Kidney epithelial cell (primary cell): ENCODE measurements around the gene HACL1. TPM values are rescaled to one million over a fixed set of nuclear protein-coding genes. Genes with fewer than 3 reads are reported as not detected.
"Not testable (repeated sequence)": the region's sequence is repeated elsewhere in the genome, so short reads cannot be mapped to it uniquely, and the experiment has no call there.

Experiments
- DNase-seq: peaks from one replicate; pipeline ENCODE4 v3.0.0-alpha.2; 2010; ENCODE audit warnings: low read depth
- H3K27me3 ChIP-seq: 2 replicates; pipeline ENCODE4 v1.6.0; 2011; ENCODE audit warnings: low read length; ENCODE audit not compliant: control insufficient read depth, insufficient read depth
- H3K36me3 ChIP-seq: 2 replicates; pipeline ENCODE4 v1.5.1; 2011; ENCODE audit warnings: low read length; ENCODE audit not compliant: control insufficient read depth, insufficient read depth
- H3K4me3 ChIP-seq: 2 replicates; pipeline ENCODE4 v1.5.1; 2011; ENCODE audit warnings: low read depth, mild to moderate bottlenecking, control low read depth, low read length
- total RNA-seq: library from RNA; depleted of rRNA; stranded (reverse); fragments of >200 nt; gene quantifications from 2 replicates; pipeline ENCODE4 v1.2.3, GENCODE V29; 2015
- TF ChIP-seq, protein P1 (sequence below): IDR thresholded peaks from 2 replicates; pipeline ENCODE4 v1.5.1; 2011; ENCODE audit warnings: mild to moderate bottlenecking, moderate library complexity, low read length, control low read depth, inconsistent platforms; ENCODE audit not compliant: insufficient read depth, poor library complexity, severe bottlenecking

HACL1 gene
- total RNA-seq, 1 donor from 2014 or later = 19.8 TPM

DNA sequence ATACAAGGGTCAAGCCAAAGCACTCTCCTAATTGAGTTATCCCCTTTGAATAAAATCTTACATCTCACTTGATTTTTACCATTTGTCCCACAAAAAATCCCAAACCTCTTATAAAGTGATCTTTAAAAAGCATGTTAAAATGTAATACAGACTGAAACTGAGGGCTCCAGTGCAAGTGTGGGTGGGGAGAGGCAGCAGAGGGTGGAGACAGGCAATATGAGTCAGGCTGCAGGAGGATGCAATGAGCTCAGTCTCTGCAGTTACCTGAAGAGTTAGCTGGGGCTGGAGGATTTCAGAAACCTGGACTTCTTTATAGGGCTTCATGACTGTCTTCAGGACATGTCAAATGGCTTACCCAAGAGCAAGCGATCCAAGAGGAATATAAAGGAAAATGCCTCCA lies 65.6 kb downstream of the HACL1 start:
- TF ChIP-seq, protein P1, sequence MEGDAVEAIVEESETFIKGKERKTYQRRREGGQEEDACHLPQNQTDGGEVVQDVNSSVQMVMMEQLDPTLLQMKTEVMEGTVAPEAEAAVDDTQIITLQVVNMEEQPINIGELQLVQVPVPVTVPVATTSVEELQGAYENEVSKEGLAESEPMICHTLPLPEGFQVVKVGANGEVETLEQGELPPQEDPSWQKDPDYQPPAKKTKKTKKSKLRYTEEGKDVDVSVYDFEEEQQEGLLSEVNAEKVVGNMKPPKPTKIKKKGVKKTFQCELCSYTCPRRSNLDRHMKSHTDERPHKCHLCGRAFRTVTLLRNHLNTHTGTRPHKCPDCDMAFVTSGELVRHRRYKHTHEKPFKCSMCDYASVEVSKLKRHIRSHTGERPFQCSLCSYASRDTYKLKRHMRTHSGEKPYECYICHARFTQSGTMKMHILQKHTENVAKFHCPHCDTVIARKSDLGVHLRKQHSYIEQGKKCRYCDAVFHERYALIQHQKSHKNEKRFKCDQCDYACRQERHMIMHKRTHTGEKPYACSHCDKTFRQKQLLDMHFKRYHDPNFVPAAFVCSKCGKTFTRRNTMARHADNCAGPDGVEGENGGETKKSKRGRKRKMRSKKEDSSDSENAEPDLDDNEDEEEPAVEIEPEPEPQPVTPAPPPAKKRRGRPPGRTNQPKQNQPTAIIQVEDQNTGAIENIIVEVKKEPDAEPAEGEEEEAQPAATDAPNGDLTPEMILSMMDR = no peak
- H3K27me3 ChIP-seq = no peaks in the 10 kb centered on the region
- H3K4me3 ChIP-seq = no peak overlapping the region
- H3K36me3 ChIP-seq = no peaks in the 10 kb centered on the region
- no peak for DNase-seq

DNA sequence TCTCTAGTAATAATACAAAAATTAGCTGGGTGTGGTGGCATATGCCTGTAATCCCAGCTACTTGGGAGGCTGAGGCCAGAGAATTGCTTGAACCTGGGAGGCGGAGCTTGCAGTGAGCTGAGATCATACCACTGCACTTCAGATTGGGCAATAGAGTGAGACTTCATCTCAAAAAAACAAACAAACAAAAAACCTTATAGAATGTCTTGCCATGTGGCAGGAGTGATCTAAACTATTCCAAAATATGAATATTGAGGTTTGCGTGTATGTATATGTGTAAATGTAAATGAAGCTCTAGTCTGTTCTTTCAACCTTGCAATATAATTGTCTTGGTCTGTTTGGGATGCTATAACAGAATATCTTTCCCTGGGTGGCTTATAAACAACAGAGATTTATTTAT lies 68.8 kb downstream of the HACL1 start:
- not testable (repeated sequence) for H3K27me3 ChIP-seq, H3K36me3 ChIP-seq, DNase-seq, H3K4me3 ChIP-seq

DNA sequence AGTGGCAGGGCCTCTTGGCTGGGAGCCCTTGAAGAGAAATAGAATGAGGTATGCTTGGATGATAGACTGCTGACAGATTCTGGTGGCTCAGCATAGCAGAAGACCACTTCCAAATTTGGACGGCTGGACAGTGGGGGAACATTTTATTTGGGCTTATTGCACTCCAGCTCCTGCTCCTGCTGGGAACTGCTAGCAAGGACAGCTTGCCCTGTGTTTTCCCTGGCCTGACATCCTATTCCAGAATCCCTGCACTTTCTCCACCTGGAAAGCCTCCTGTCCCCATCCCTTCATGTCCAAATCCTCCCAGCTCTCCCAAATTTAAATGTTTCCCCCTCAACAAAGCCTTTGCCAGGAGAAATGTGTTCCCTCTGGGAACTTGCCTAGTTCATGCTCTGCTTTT lies 70.0 kb downstream of the HACL1 start:
- Histone ChIP-seq H3K36me3 (no peaks in the 10 kb centered on the region), H3K27me3 (no peaks in the 10 kb centered on the region), H3K4me3 (no peak overlapping the region)
- no peak for DNase-seq
- TF ChIP-seq, protein P1 = no peak

DNA sequence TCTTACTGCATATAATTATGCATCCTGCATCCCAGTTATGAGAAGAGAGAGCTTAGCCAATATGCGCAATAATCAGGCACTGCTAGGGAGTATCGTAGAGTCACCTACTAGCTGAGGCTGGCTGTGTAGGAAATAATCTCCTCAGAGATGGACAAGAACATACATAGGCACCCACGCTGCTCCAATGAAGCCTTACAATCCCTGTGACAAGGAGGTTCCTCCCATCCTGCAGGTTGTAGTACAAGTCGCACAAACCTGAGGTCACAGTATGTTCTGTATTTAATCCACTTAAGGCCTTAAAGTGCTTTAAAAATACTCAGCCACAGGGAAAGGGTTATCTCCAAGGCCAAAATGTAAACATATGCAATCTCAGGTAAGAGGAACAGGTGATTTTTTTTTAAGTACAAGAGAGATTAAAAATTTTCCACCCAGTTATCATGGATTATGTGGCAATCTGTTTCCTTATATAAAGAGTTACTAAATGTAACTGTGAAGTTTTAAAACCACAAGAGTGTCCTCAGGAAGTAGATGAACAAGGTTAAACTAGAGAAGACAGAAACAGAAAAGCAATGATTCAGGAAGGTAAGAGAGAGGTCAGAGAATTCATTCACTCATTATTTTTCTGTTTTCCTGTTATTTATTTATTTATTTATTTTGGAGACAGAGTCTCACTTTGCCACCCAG lies 72.4 kb downstream of the HACL1 start:
- Histone ChIP-seq H3K27me3 (no peaks in the 10 kb centered on the region), H3K36me3 (no peaks in the 10 kb centered on the region), H3K4me3 (no peak overlapping the region)
- no peak for DNase-seq
- TF ChIP-seq, protein P1 = no peak

DNA sequence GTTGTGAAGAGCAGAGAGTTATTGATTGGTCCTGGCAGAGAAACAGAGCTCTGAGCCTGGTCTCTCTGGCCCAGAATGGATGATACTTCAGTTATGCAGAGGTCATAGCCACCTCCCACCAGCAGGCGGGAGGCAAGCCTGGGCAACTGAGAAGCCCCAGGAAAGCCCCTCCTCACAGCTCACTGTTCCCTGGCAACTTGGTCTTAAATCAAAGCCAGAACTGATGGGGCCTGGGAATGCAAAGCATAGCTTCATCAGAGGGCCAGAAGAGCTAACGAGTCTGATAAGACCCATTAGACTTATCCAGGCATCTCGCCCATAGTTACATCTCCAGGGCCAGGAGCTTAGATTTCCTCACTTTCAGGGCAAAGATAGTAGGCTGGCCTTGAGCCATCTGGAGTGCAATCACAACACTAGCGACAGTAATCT lies 74.3 kb downstream of the HACL1 start:
- no peaks in the 10 kb centered on the region for H3K27me3 ChIP-seq
- DNase-seq = no peak

DNA sequence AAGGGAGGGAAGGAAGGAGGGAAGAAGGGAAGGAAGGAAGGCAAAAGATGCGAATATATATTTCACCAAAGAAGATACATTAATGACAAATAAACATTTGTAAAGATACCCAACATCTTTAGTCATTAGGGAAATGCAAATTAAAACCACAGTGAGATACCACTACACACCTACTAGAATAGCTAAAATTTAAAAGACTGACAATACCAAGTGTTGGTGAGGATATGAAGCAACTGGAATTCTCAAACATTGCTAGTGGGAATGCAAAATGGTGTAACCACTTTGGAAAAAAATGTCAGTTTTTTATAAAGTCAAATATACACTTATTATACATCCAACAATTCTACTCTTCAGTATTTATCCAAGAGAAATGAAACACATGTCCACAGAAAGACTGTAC lies 75.6 kb downstream of the HACL1 start:
- H3K4me3 ChIP-seq = no peak overlapping the region
- peaks cover 8% of the 10 kb centered on the region for H3K27me3 ChIP-seq
- TF ChIP-seq, protein P1 = no peak
- DNase-seq = no peak
- H3K36me3 ChIP-seq = no peaks in the 10 kb centered on the region

More for the DNA sequence above, 74.3 kb downstream of the HACL1 start:
- no peak overlapping the region for H3K4me3 ChIP-seq
- TF ChIP-seq, protein P1 = no peak
- H3K36me3 ChIP-seq = no peaks in the 10 kb centered on the region
